Caki2 (cell line): ENCODE results near the gene FYN. TPM values are rescaled to one million over a fixed set of nuclear protein-coding genes. Genes with fewer than 3 reads are reported as not detected.
"Not testable (repeated sequence)": the region's sequence is repeated elsewhere in the genome, so short reads cannot be mapped to it uniquely, and the experiment has no call there.

Experiments
- DNase-seq: peaks from one replicate; pipeline ENCODE4 v3.0.0-alpha.2; 2015; ENCODE audit warnings: low read depth
- in situ Hi-C: cut with HindIII; loops from 2 replicates; pipeline ENCODE4 v1.10.0; 2016; ENCODE audit warnings: low sequenced_read_pairs, low pct_unique_long_range_greater_than_20kb, mixed read lengths
- total RNA-seq: library from RNA; depleted of rRNA; stranded (reverse); fragments of >200 nt; shearing (Covaris generic); gene quantifications from 2 replicates; pipeline ENCODE4 v1.2.3, GENCODE V29; 2014; ENCODE audit warnings: low replicate concordance

Gene FYN
- total RNA-seq, 1 experiment from 2014 or later = not detected

- in situ Hi-C loops = not testable (repeated sequence)
Measured at GRCh38 chr6:111786151-111786550, 87.1 kb downstream of the FYN start.

GRCh38 chr6:111784433-111784832, 88.8 kb downstream of the FYN start:
- DNase-seq = no peak
- in situ Hi-C loops = no loop called here

More at GRCh38 chr6:111786151-111786550, 87.1 kb downstream of the FYN start:
- DNase-seq = not testable (repeated sequence)

GRCh38 chr6:111782887-111783466, 90.3 kb downstream of the FYN start:
- in situ Hi-C loops = no loop called here
- DNase-seq = no peak

GRCh38 chr6:111782192-111782809, 91.0 kb downstream of the FYN start:
- in situ Hi-C loops = no loop called here
- DNase-seq = no peak

- in situ Hi-C loops = no loop called here
- no peak for DNase-seq
Measured at GRCh38 chr6:111781041-111781708, 92.1 kb downstream of the FYN start.

- in situ Hi-C loops = no loop called here
- DNase-seq = no peak
Measured at GRCh38 chr6:111780393-111780792, 92.9 kb downstream of the FYN start.

GRCh38 chr6:111779660-111780059, 93.6 kb downstream of the FYN start:
- in situ Hi-C loops = no loop called here
- no peak for DNase-seq

- in situ Hi-C loops = no loop called here
- no peak for DNase-seq
Measured at GRCh38 chr6:111779031-111779430, 94.2 kb downstream of the FYN start.

- in situ Hi-C loops = no loop called here
- no peak for DNase-seq
Measured at GRCh38 chr6:111777357-111777756, 95.9 kb downstream of the FYN start.

GRCh38 chr6:111776236-111777221, 96.7 kb downstream of the FYN start:
- in situ Hi-C loops = no loop called here
- DNase-seq = no peak

GRCh38 chr6:111775145-111775922, 97.9 kb downstream of the FYN start:
- in situ Hi-C loops = no loop called here
- DNase-seq = no peak

- DNase-seq = no peak
- in situ Hi-C loops = no loop called here
Measured at GRCh38 chr6:111774346-111774703, 98.9 kb downstream of the FYN start.

GRCh38 chr6:111773501-111774345, 99.5 kb downstream of the FYN start:
- DNase-seq = no peak
- in situ Hi-C loops = no loop called here

GRCh38 chr6:111772381-111772780, 100.9 kb downstream of the FYN start:
- in situ Hi-C loops = no loop called here
- DNase-seq = no peak

- in situ Hi-C loops = no loop called here
- DNase-seq = no peak
Measured at GRCh38 chr6:111771629-111772028, 101.6 kb downstream of the FYN start.

- DNase-seq = no peak
- in situ Hi-C loops = no loop called here
Measured at GRCh38 chr6:111771094-111771432, 102.2 kb downstream of the FYN start.
